HepG2 (cell line): ENCODE results near the gene MBNL3. TPM values are rescaled to one million over a fixed set of nuclear protein-coding genes. Genes with fewer than 3 reads are reported as not detected.

Experiments used
- CBFB ChIP-seq: sonication (generic); formaldehyde crosslinking; IDR thresholded peaks from 2 replicates; pipeline ENCODE4 v1.4.0; 2020; ENCODE audit warnings: missing genetic modification reagents
- DDIT3 ChIP-seq: sonication (generic); formaldehyde crosslinking; IDR thresholded peaks from 2 replicates; pipeline ENCODE4 v1.4.0; 2020; ENCODE audit warnings: mild to moderate bottlenecking, missing genetic modification reagents
- DR1 ChIP-seq: sonication (generic); formaldehyde crosslinking; IDR thresholded peaks from 2 replicates; pipeline ENCODE4 v1.8.0; 2021; ENCODE audit warnings: mild to moderate bottlenecking, missing genetic modification reagents, inconsistent platforms
- FOXA3 ChIP-seq: IDR thresholded peaks from 2 replicates; pipeline ENCODE4 v1.6.1; 2016; ENCODE audit warnings: missing genetic modification reagents, missing compliant biosample characterization
- FOXK1 ChIP-seq: sonication (generic); formaldehyde crosslinking; IDR thresholded peaks from 2 replicates; pipeline ENCODE4 v1.4.0; 2020; ENCODE audit warnings: low read depth, missing genetic modification reagents, borderline replicate concordance
- IKZF5 ChIP-seq: IDR thresholded peaks from 2 replicates; pipeline ENCODE4 v1.6.1; 2018; ENCODE audit warnings: missing genetic modification reagents, mild to moderate bottlenecking, missing compliant biosample characterization
- MAF1 ChIP-seq: sonication (generic); formaldehyde crosslinking; IDR thresholded peaks from 2 replicates; pipeline ENCODE4 v1.5.0; 2020; ENCODE audit warnings: missing genetic modification reagents, borderline replicate concordance
- NFRKB ChIP-seq: fragments of 450-650 bp; IDR thresholded peaks from 2 replicates; pipeline ENCODE4 v1.6.1; 2017
- STAG1 ChIP-seq: sonication (generic); formaldehyde crosslinking; IDR thresholded peaks from 2 replicates; pipeline ENCODE4 v1.4.0; 2020; ENCODE audit warnings: missing genetic modification reagents
- SUZ12 ChIP-seq: fragments of 150-350 bp; IDR thresholded peaks from 2 replicates; pipeline ENCODE4 v1.6.1; 2014; ENCODE audit warnings: low read depth, low read length
- ZNF232 ChIP-seq: sonication (generic); formaldehyde crosslinking; IDR thresholded peaks from 2 replicates; pipeline ENCODE4 v1.4.0; 2020; ENCODE audit warnings: missing genetic modification reagents, borderline replicate concordance
- ZNF614 ChIP-seq: IDR thresholded peaks from 2 replicates; pipeline ENCODE4 v1.6.1; 2018; ENCODE audit warnings: missing biosample characterization, missing genetic modification reagents, inconsistent platforms, borderline replicate concordance
- ZNF761 ChIP-seq: sonication (generic); formaldehyde crosslinking; conservative IDR thresholded peaks from 2 replicates; pipeline ENCODE4 v1.4.0; 2020; ENCODE audit warnings: mild to moderate bottlenecking, missing genetic modification reagents
- ZNF784 ChIP-seq: sonication (generic); formaldehyde crosslinking; IDR thresholded peaks from 2 replicates; pipeline ENCODE4 v1.5.1; 2020; ENCODE audit warnings: missing genetic modification reagents, mild to moderate bottlenecking, borderline replicate concordance
- ZNF891 ChIP-seq: sonication (generic); formaldehyde crosslinking; IDR thresholded peaks from 2 replicates; pipeline ENCODE4 v1.5.0; 2020; ENCODE audit warnings: mild to moderate bottlenecking, missing genetic modification reagents
- polyA plus RNA-seq, 8 experiments: library from polyadenylated mRNA; depleted of rRNA in 3 of 8; stranded (reverse) in 7 of 8; unstranded in 1 of 8; fragments of >200 nt; fragmentation: Illumina TruSeq in 4 of 8; extraction: Trizol in 4 of 8; gene quantifications; 2 replicates each; pipeline versions ENCODE4 v1.2.1 to v1.2.3, GENCODE V29; 2011 to 2016; ENCODE audit warnings: low read depth in 4 of 8, missing spikeins in 1 of 8, mixed read lengths in 1 of 8; ENCODE audit not compliant: insufficient read depth in 1 of 8
- total RNA-seq, 5 experiments: library from RNA; depleted of rRNA; stranded (reverse); fragments of >200 nt; fragmentation: Illumina TruSeq; extraction: Trizol; gene quantifications; 2 replicates each; pipeline ENCODE4 v1.2.3, GENCODE V29; 2016; ENCODE audit warnings: low read depth in 1 of 5
- TF ChIP-seq, protein P1 (sequence below), 2 experiments: sonication (generic) in 1 of 2; formaldehyde crosslinking in 1 of 2; IDR thresholded peaks; 2 replicates each; pipeline versions ENCODE4 v1.6.1 to v1.9.0; 2014 to 2022; ENCODE audit warnings: antibody characterized with exemption in 1 of 2, borderline replicate concordance in 1 of 2, inconsistent platforms in 1 of 2, low read depth in 1 of 2, missing genetic modification reagents in 1 of 2
- TF ChIP-seq, protein P2 (sequence below): sonication (generic); formaldehyde crosslinking; IDR thresholded peaks from 2 replicates; pipeline ENCODE4 v1.4.0; 2020; ENCODE audit warnings: missing genetic modification reagents
- TF ChIP-seq, protein P3 (sequence below): sonication (generic); formaldehyde crosslinking; IDR thresholded peaks from 2 replicates; pipeline ENCODE4 v1.8.1; 2022; ENCODE audit warnings: mild to moderate bottlenecking, missing genetic modification reagents

MBNL3 gene
- total and polyA plus RNA-seq, 2 of the 13 experiments (the other 11 are each of a cell fraction or from before 2014, with no cell fraction given), result 155 to 257 TPM

- TF ChIP-seq, protein P1, sequence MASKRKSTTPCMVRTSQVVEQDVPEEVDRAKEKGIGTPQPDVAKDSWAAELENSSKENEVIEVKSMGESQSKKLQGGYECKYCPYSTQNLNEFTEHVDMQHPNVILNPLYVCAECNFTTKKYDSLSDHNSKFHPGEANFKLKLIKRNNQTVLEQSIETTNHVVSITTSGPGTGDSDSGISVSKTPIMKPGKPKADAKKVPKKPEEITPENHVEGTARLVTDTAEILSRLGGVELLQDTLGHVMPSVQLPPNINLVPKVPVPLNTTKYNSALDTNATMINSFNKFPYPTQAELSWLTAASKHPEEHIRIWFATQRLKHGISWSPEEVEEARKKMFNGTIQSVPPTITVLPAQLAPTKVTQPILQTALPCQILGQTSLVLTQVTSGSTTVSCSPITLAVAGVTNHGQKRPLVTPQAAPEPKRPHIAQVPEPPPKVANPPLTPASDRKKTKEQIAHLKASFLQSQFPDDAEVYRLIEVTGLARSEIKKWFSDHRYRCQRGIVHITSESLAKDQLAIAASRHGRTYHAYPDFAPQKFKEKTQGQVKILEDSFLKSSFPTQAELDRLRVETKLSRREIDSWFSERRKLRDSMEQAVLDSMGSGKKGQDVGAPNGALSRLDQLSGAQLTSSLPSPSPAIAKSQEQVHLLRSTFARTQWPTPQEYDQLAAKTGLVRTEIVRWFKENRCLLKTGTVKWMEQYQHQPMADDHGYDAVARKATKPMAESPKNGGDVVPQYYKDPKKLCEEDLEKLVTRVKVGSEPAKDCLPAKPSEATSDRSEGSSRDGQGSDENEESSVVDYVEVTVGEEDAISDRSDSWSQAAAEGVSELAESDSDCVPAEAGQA (IDR thresholded peaks at IDR 0.05; ENCODE audit: low read depth), result no peak
- TF ChIP-seq, protein P1 (CRISPR knock-in tag; IDR thresholded peaks at IDR 0.05; ENCODE audit: borderline replicate concordance), result no peak
- TF ChIP-seq ZNF232 (no peak), STAG1 (peak; percentile 33), FOXA3 (CRISPR knock-in tag) (peak; percentile 19; the same call in 1 of the 2 replicates), FOXK1 (CRISPR knock-in tag) (no peak), DDIT3 (CRISPR knock-in tag) (no peak), ZNF784 (CRISPR knock-in tag) (no peak), ZNF891 (no peak), MAF1 (CRISPR knock-in tag) (no peak), CBFB (CRISPR knock-in tag) (no peak), ZNF614 (no peak), NFRKB (no peak), IKZF5 (CRISPR knock-in tag) (no peak), SUZ12 (no peak), ZNF761 (CRISPR knock-in tag) (no peak), DR1 (CRISPR knock-in tag) (no peak)
- TF ChIP-seq, protein P2, sequence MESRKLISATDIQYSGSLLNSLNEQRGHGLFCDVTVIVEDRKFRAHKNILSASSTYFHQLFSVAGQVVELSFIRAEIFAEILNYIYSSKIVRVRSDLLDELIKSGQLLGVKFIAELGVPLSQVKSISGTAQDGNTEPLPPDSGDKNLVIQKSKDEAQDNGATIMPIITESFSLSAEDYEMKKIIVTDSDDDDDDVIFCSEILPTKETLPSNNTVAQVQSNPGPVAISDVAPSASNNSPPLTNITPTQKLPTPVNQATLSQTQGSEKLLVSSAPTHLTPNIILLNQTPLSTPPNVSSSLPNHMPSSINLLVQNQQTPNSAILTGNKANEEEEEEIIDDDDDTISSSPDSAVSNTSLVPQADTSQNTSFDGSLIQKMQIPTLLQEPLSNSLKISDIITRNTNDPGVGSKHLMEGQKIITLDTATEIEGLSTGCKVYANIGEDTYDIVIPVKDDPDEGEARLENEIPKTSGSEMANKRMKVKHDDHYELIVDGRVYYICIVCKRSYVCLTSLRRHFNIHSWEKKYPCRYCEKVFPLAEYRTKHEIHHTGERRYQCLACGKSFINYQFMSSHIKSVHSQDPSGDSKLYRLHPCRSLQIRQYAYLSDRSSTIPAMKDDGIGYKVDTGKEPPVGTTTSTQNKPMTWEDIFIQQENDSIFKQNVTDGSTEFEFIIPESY (CRISPR knock-in tag), result peak; percentile 64; the same call in 1 of the 2 replicates
- TF ChIP-seq, protein P3, sequence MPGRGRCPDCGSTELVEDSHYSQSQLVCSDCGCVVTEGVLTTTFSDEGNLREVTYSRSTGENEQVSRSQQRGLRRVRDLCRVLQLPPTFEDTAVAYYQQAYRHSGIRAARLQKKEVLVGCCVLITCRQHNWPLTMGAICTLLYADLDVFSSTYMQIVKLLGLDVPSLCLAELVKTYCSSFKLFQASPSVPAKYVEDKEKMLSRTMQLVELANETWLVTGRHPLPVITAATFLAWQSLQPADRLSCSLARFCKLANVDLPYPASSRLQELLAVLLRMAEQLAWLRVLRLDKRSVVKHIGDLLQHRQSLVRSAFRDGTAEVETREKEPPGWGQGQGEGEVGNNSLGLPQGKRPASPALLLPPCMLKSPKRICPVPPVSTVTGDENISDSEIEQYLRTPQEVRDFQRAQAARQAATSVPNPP (CRISPR knock-in tag), result no peak
Measured at GRCh38 chrX:132413459-132413858, 75.4 kb downstream of the MBNL3 start (continued).
